ENCODE data around the gene PLCB3.
"Not testable (repeated sequence)": the region's sequence is repeated elsewhere in the genome, so short reads cannot be mapped to it uniquely, and the experiment has no call there.

Gene PLCB3

DNA sequence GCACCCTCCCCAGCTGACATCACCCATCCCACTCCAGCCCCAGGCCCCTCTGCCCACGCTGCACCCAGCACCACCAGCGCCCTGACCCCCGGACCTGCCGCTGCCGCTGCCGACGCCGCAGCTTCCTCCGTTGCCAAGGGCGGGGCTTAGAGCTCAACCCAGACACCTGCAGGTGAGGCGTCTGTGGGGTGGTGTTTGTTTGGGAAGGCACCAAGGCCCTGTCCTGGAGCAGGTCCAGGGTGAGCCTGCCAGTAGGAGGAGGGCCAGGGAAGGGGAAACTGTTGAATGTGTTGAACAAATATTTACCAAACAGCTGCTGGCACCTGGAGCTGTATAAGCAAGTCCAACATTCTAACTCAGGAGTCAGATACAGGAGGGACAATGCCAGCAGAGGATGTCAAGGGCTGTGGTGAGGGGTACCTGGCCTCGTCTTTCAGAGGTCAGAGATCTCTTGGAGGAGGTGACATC is 13.8 kb upstream of the PLCB3 start:
- Histone ChIP-seq H3K36me3 (ENCODE audit: insufficient read depth, low read length) (no peaks in the 10 kb centered on the region), H3K4me1 (ENCODE audit: insufficient read depth, low read length) (peaks cover 5% of the 10 kb centered on the region), H3K9ac (ENCODE audit: low read depth, low read length) (no peak overlapping the region), H3K9me3 (ENCODE audit: control insufficient read depth, insufficient read depth, low read length) (no peaks in the 10 kb centered on the region)

DNA sequence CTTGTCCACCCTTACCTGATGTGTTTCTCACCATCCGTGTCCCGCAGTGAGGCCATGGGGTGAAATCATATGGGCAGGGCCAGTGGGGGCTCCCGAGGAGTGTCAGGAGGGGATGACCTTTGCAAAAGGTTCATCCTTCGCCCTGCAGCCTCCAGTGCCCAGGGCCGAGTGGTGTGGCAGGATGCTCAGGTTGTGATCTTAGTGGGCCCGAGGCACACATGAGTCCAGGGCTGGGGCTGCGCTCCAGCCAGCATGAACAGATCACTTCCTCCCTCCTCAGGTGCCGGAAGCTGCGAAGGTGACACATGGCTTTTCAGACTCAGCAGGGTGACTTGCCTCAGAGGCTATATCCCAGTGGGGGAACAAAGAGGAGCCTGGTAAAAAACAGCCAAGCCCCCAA is 13.3 kb upstream of the PLCB3 start:
- peaks cover 5% of the 10 kb centered on the region for H3K4me1 ChIP-seq (ENCODE audit: insufficient read depth, low read length)
- no peak overlapping the region for H3K9ac ChIP-seq (ENCODE audit: low read depth, low read length)
- no peaks in the 10 kb centered on the region for H3K36me3 ChIP-seq (ENCODE audit: insufficient read depth, low read length)
- H3K9me3 ChIP-seq (ENCODE audit: control insufficient read depth, insufficient read depth, low read length) = no peaks in the 10 kb centered on the region

DNA sequence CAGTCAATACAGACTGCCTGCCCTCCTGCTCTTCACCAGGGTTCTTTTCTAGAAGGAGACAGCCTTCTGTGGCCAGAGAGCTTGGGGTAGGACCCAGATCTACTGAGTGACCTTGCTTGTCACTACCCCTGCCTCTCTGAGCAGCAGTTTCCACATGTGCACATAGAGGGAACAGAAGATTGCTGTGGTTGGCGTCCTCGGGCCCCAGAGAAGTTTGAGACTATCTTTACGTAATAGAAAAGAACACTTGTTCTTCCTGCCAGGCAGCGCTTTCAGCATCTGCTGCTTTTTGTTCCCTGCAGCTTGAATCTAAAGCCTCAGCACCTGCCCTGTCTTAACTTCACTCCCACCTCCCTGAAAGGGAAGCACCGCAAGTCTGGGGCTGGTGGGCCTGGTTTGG is 12.3 kb upstream of the PLCB3 start:
- Histone ChIP-seq H3K4me1 (ENCODE audit: insufficient read depth, low read length) (peaks cover 5% of the 10 kb centered on the region), H3K9ac (ENCODE audit: low read depth, low read length) (no peak overlapping the region), H3K9me3 (ENCODE audit: control insufficient read depth, insufficient read depth, low read length) (no peaks in the 10 kb centered on the region), H3K36me3 (ENCODE audit: insufficient read depth, low read length) (no peaks in the 10 kb centered on the region)

DNA sequence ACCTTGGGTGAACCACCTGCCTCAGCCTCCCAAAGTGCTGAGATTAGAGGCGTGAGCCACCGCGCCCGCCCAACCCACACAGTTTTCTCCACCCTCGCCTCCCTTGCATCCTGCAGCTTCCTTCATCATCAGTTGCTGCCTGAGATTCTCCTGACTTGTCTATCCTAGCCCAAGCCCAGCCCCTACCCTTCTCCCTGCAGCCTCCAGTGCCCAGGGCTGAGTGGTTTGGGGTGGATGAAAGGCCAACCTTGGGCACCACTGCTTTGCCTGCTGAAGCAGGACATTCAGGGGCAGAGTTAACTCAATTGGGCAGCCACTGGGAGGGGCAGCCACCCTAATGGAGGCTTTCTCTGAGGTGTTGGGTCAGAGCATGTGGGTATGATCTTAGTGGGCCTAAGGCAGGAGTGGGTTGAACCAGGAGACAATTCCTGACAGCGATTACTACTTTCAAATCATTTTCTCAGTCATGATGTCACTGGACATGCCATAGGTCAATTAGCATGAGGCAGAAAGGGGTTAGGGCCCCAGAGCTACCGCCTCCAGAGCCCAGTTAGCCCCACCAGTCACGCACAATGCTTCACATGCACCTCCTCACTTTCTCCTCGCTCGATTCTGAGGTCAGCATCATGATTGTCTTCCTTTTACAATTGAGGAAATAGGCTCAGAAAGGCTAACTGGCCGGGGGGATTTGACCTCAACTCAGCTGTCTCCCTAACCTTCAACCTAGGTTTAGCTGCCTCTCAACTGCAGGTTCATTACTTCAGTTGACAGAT is 11.5 kb upstream of the PLCB3 start:
- no peaks in the 10 kb centered on the region for H3K9me3 ChIP-seq (ENCODE audit: control insufficient read depth, insufficient read depth, low read length)
- no peaks in the 10 kb centered on the region for H3K36me3 ChIP-seq (ENCODE audit: insufficient read depth, low read length)
- peak overlapping the region; percentile 99 for H3K9ac ChIP-seq (ENCODE audit: low read depth, low read length)
- peaks cover 5% of the 10 kb centered on the region for H3K4me1 ChIP-seq (ENCODE audit: insufficient read depth, low read length)

DNA sequence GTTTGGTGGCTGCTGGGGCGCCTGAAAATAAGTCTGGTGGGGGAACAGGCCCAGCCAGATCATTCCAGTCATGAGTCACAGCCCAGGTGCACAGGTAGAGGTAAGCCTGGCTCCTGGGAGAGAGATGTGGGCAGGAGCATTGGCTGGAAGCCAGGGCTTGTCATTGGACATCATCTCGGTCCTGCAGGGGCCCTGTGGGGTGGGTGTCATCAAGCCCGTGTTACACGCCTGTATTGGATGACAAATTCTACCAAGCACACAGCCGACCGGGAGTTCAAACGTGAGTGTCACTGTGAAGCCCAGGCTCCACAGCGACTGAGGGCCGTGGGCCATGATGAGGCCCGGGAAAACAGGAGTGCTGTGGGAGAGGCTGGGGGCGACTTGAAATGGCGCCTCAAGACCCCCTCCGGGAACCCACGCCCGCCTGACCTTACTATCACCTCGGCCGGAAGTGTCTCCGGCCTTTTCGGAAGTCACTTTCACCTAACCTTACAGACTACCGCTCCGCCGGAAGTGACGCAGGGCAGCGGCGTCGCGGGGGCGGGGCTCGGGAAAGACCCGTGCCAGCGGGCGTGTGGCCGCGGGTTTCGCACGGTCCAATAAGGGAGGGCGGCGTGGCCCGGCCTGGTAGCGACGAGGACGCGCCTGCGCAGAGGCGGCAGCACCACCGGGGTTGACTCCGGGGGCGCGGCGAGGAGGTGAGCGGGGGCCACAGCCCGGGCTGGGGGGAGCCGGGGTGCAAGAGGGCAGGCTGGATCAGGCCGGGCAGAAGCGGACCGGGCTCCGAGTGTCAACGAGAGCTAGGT is 10.7 kb upstream of the PLCB3 start, which contains the start of gene FKBP2:
TSS of gene FKBP2 (plus strand) at position 661 of the 806 bp plus-strand sequence. CDS start 1,293 bp downstream, outside the sequence.
- Histone ChIP-seq H3K4me1 (ENCODE audit: insufficient read depth, low read length) (peaks cover 5% of the 10 kb centered on the region), H3K36me3 (ENCODE audit: insufficient read depth, low read length) (no peaks in the 10 kb centered on the region)

DNA sequence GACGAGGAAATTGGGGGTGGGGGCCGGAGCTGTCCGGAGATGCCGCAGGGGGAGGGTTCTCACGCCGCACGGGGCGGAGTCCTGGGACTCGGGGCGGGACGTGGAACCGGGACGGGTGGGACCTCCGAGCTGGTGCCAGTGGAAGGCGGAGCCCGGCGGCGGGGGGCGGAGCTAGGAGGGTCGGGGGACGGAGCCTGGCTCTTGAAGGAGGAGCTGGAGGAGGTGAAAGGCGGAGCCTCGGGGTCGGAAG is 10.2 kb upstream of the PLCB3 start:
- H3K9me3 ChIP-seq (ENCODE audit: control insufficient read depth, insufficient read depth, low read length) = no peaks in the 10 kb centered on the region
- H3K9ac ChIP-seq (ENCODE audit: low read depth, low read length) = peak overlapping the region; percentile 99
- peaks cover 5% of the 10 kb centered on the region for H3K4me1 ChIP-seq (ENCODE audit: insufficient read depth, low read length)
- no peaks in the 10 kb centered on the region for H3K36me3 ChIP-seq (ENCODE audit: insufficient read depth, low read length)

More for the DNA sequence above, 10.7 kb upstream of the PLCB3 start, which contains the start of gene FKBP2:
- Histone ChIP-seq H3K9me3 (ENCODE audit: control insufficient read depth, insufficient read depth, low read length) (no peaks in the 10 kb centered on the region), H3K9ac (ENCODE audit: low read depth, low read length) (peak within 1 kb of the TSS; percentile 99)

DNA sequence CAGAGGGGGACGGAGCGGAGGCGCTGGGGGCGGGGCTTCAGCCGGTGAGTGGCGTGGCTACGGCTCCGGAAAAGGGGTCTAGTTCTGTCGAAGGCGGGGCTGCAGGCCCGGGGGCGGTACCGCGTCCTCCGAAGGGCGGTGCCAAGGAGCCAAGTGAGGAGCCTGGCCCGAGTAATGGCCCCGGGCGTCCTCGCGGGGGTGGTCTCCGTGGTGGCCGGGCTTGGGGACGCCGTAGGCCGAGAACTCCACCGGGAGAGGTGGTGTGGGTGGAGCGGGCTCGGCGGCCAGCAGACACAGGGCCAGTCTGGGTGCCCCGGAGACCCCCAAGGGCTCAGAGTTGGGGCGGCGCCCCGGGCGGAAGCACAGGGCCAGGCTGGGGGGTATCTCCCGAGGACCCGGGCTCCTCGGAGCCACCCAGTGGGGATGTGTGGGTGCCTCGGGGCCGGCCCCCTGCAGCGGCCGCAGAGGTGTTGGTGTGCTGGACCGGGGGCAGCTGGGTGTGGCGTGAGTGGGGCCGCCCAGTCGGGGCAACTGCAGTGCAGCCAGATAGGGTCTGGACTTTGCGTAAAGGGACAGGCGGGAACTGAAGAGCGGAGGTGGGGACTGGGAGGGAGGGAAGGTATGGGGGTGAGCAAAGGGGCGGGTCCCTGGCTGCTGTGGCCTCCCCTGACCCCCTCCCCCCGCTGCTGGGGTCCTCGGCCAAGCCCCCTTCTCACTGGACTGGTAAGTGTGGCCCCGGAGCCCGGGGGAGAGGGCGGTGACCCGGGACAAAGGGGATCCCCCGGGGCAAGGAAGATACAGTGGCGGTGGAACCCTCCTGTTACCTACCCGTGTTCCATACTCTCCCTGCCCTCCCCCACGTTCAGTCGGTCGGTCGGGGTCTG is 9.6 kb upstream of the PLCB3 start:
- Histone ChIP-seq H3K9me3 (ENCODE audit: control insufficient read depth, insufficient read depth, low read length) (no peaks in the 10 kb centered on the region), H3K9ac (ENCODE audit: low read depth, low read length) (peak overlapping the region; percentile 99), H3K4me1 (ENCODE audit: insufficient read depth, low read length) (peaks cover 5% of the 10 kb centered on the region), H3K36me3 (ENCODE audit: insufficient read depth, low read length) (no peaks in the 10 kb centered on the region)

DNA sequence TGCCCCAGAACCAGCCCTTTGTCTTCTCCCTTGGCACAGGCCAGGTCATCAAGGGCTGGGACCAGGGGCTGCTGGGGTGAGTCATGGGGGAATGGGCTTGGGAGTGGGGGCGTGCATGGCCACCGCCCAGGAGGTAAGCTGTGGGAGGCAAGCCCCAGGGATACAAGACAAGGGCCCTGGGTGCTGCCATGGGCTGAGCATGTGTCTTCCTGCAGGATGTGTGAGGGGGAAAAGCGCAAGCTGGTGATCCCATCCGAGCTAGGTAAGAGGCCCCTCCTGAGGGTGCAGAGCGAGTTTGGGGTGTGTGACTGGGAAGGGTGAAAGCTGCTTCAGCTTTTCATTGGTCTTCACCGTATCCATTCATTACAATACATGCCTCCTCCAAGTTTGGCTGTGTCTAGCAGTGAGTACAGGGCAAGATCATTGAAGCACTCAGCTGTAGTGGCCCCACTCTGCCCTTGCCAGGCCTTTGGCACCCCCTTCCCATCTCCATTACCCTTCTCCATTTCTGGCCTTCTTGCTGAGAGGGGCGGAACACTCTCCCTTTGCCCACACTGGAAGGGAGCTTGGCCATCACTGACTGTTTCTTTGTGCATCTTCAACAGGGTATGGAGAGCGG is 8.0 kb upstream of the PLCB3 start:
- H3K9ac ChIP-seq (ENCODE audit: low read depth, low read length) = no peak overlapping the region

DNA sequence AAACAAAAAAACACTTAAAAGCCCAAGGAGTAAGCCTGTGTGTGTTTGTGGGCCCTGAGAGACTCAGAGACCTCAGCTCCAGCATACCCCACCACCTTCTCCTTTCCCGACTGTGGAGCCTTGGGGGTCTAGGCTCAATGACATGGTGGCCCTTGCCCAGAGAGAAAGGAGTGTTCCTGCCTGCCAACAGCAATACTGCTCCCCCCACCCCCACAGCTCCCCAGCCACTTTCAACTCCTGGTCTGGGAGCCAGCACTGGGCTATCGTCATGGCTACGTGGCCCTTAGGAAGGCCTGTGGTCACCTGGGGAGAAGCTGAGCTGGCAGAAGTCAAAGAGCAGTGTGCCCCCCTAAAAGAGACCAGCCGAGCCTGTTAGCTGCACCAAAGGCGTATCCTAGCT is 7.2 kb upstream of the PLCB3 start:
- Histone ChIP-seq H3K4me1 (ENCODE audit: insufficient read depth, low read length) (peaks cover 18% of the 10 kb centered on the region), H3K36me3 (ENCODE audit: insufficient read depth, low read length) (no peaks in the 10 kb centered on the region), H3K9me3 (ENCODE audit: control insufficient read depth, insufficient read depth, low read length) (no peaks in the 10 kb centered on the region), H3K9ac (ENCODE audit: low read depth, low read length) (no peak overlapping the region)

More for the DNA sequence above, 8.0 kb upstream of the PLCB3 start:
- Histone ChIP-seq H3K9me3 (ENCODE audit: control insufficient read depth, insufficient read depth, low read length) (no peaks in the 10 kb centered on the region), H3K4me1 (ENCODE audit: insufficient read depth, low read length) (peaks cover 12% of the 10 kb centered on the region), H3K36me3 (ENCODE audit: insufficient read depth, low read length) (no peaks in the 10 kb centered on the region)

DNA sequence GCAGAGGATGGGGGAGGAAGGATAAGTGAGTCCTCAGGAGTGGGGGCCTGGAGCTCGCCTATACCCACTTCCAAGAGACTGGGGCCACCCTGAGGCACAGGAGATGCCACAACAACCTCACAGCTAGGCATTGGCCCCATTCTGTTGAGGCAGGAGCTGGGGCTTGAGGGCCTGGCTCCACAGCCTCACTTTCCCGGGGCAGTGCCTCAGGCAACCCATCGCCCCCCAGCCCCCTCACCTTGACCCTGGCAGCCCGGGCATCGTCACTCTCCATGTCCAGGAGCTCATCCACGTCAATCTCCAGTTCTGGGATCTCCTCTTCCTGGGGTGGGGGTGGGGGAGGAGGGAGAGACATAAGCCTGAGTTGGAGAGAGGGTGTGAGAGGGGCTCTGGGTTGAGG is 6.4 kb upstream of the PLCB3 start:
- H3K36me3 ChIP-seq (ENCODE audit: insufficient read depth, low read length) = no peaks in the 10 kb centered on the region
- H3K4me1 ChIP-seq (ENCODE audit: insufficient read depth, low read length) = peaks cover 23% of the 10 kb centered on the region

DNA sequence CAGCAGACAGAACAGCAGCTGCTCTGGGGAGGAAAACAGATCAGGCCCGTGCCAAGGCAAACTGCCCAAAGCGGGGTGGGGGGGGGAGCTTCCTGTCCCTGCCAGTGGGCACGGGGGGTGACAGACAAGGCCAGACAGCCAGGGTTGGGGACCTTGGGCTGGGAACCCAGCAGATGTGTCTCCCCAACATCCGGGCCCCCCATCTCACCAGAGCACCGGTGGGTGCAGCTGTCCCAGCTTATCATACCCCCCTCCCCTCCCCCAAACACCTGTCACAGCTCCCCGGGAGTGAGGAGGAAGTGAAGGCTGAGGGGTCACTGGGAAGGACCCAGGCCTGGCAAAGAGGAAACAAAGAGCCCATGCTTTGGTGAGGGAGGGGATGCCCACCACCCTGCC is 5.9 kb upstream of the PLCB3 start:
- Histone ChIP-seq H3K36me3 (ENCODE audit: insufficient read depth, low read length) (no peaks in the 10 kb centered on the region), H3K9ac (ENCODE audit: low read depth, low read length) (peak overlapping the region; percentile 86; the same call in 1 of the 2 replicates), H3K4me1 (ENCODE audit: insufficient read depth, low read length) (peaks cover 24% of the 10 kb centered on the region), H3K9me3 (ENCODE audit: control insufficient read depth, insufficient read depth, low read length) (no peaks in the 10 kb centered on the region)

More for the DNA sequence above, 6.4 kb upstream of the PLCB3 start:
- no peaks in the 10 kb centered on the region for H3K9me3 ChIP-seq (ENCODE audit: control insufficient read depth, insufficient read depth, low read length)
- H3K9ac ChIP-seq (ENCODE audit: low read depth, low read length) = no peak overlapping the region

DNA sequence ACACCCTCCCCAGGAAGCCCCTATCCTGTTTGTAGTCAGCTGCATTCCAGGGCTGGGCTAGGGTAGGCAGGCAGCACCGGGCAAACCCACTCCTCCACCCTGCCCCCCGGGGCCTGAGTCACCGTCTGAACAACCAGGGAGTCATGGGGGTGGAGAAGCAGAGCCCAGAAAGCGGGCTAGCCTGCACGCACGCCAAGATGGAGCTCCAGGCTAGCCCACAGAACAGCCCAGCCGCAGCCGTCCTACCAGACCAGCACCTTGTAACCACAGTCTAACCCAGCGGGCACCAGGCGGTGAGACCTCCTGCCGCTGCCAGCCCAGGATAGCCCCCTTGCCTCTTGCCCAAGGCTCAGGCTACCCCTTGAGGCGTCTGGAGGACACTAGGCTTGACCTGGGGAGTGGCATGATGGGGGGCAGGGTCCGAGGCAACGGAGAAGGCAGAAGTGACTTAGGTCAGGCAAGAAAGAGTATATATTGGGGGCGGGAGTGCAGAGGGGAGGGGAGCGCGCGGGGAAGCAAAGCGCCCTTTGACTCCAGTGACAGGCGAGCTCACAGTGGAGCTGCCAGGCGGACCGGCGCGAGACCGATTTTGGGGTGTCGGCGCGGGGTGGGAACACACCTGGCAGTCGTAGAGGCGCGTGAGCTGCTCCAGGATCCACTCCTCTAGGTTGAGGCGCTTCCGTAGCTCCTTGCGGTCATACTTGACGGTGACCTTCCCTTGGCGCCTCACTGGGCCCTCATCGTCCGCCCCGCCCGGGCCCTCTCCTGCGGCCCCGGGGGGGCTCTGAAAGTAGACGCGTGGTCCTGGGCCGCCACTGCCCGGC is 5.3 kb upstream of the PLCB3 start:
- no peaks in the 10 kb centered on the region for H3K9me3 ChIP-seq (ENCODE audit: control insufficient read depth, insufficient read depth, low read length)
- no peaks in the 10 kb centered on the region for H3K36me3 ChIP-seq (ENCODE audit: insufficient read depth, low read length)
- H3K9ac ChIP-seq (ENCODE audit: low read depth, low read length) = peak overlapping the region; percentile 86
- peaks cover 28% of the 10 kb centered on the region for H3K4me1 ChIP-seq (ENCODE audit: insufficient read depth, low read length)

DNA sequence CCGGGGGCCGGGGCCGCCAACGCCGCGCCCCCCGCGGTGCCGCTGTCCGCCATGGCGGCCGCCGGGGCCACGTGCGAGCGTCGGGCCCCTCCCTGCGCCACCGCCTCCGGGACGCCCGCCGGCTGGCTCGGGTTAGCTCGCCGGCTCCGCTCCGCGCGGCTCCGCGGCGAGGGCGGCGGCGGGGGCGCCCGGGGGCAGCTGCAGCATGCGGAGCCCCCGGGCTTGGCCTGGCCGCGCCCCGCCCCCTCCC is 4.8 kb upstream of the PLCB3 start:
- Histone ChIP-seq H3K4me1 (ENCODE audit: insufficient read depth, low read length) (peaks cover 28% of the 10 kb centered on the region), H3K9ac (ENCODE audit: low read depth, low read length) (peak overlapping the region; percentile 86)
- H3K9me3 ChIP-seq (ENCODE audit: control insufficient read depth, insufficient read depth, low read length); H3K36me3 ChIP-seq (ENCODE audit: insufficient read depth, low read length): not testable (repeated sequence)

All from ES-I3 (cell line).